Trophoblast cell (in vitro differentiated cells and primary cell): ENCODE results near the gene NOS1AP.

Source experiments
- DNase-seq, 2 donors: peaks; one replicate each; pipeline ENCODE4 v3.0.0-alpha.2; 2016
- H2AFZ ChIP-seq: 2 replicates; pipeline ENCODE4 v1.6.1; 2013; ENCODE audit warnings: low read length, moderate library complexity, mild to moderate bottlenecking; ENCODE audit not compliant: insufficient read depth, poor library complexity
- H2AK5ac ChIP-seq: 2 replicates; pipeline ENCODE4 v1.6.1; 2013; ENCODE audit warnings: mild to moderate bottlenecking, low read length
- H2BK120ac ChIP-seq: 2 replicates; pipeline ENCODE4 v1.6.1; 2013; ENCODE audit warnings: low read length, mild to moderate bottlenecking, moderate library complexity; ENCODE audit not compliant: insufficient read depth, poor library complexity
- H2BK12ac ChIP-seq: 2 replicates; pipeline ENCODE4 v1.6.1; 2013; ENCODE audit warnings: mild to moderate bottlenecking, low read length, moderate library complexity
- H2BK5ac ChIP-seq: 2 replicates; pipeline ENCODE4 v1.6.1; 2013; ENCODE audit warnings: low read length, low read depth, moderate library complexity, mild to moderate bottlenecking; ENCODE audit not compliant: poor library complexity
- H3K14ac ChIP-seq: 2 replicates; pipeline ENCODE4 v1.6.1; 2013; ENCODE audit warnings: mild to moderate bottlenecking, low read length
- H3K18ac ChIP-seq: 2 replicates; pipeline ENCODE4 v1.6.1; 2013; ENCODE audit warnings: mild to moderate bottlenecking, low read length
- H3K23ac ChIP-seq: 2 replicates; pipeline ENCODE4 v1.6.1; 2013; ENCODE audit warnings: low read length
- H3K27ac ChIP-seq: 2 replicates; pipeline ENCODE4 v1.5.1; 2013; ENCODE audit warnings: low read depth, mild to moderate bottlenecking, inconsistent platforms, low read length, moderate library complexity
- H3K27me3 ChIP-seq: 2 replicates; pipeline ENCODE4 v1.6.1; 2013; ENCODE audit warnings: inconsistent platforms, mild to moderate bottlenecking, low read length, moderate library complexity; ENCODE audit not compliant: insufficient read depth
- H3K36me3 ChIP-seq, 2 experiments: 1 replicate in 1 of 2; 2 replicates in 1 of 2; pipeline ENCODE4 v1.6.1; 2013; ENCODE audit warnings: low read length in 2 of 2, mild to moderate bottlenecking in 2 of 2, moderate library complexity in 1 of 2; ENCODE audit not compliant: insufficient read depth in 2 of 2, control insufficient read depth in 1 of 2
- H3K4ac ChIP-seq: 2 replicates; pipeline ENCODE4 v1.6.1; 2013; ENCODE audit warnings: low read depth, mild to moderate bottlenecking, low read length, moderate library complexity
- H3K4me1 ChIP-seq, 2 experiments: 1 replicate in 1 of 2; 2 replicates in 1 of 2; pipeline ENCODE4 v1.6.1; 2013; ENCODE audit warnings: low read length in 2 of 2, mild to moderate bottlenecking in 2 of 2, moderate library complexity in 1 of 2; ENCODE audit not compliant: insufficient read depth in 2 of 2, control insufficient read depth in 1 of 2
- H3K4me2 ChIP-seq: 2 replicates; pipeline ENCODE4 v1.6.1; 2013; ENCODE audit warnings: inconsistent platforms, mild to moderate bottlenecking, low read length, moderate library complexity
- H3K4me3 ChIP-seq: 2 replicates; pipeline ENCODE4 v1.5.1; 2013; ENCODE audit warnings: mild to moderate bottlenecking, low read depth, low read length, inconsistent platforms
- H3K79me1 ChIP-seq: one replicate; pipeline ENCODE4 v1.6.1; 2013; ENCODE audit warnings: low read length
- H3K79me2 ChIP-seq: 2 replicates; pipeline ENCODE4 v1.6.1; 2013; ENCODE audit warnings: low read length, mild to moderate bottlenecking; ENCODE audit not compliant: control insufficient read depth, insufficient read depth, poor library complexity
- H3K9ac ChIP-seq: 2 replicates; pipeline ENCODE4 v1.6.1; 2013; ENCODE audit warnings: mild to moderate bottlenecking, low read length
- H3K9me3 ChIP-seq: 2 replicates; pipeline ENCODE4 v1.6.1; 2013; ENCODE audit warnings: low read depth, mild to moderate bottlenecking, control low read depth, inconsistent platforms, low read length; ENCODE audit not compliant: insufficient read depth
- H4K12ac ChIP-seq: 2 replicates; pipeline ENCODE4 v1.6.1; 2013; ENCODE audit warnings: low read depth, mild to moderate bottlenecking, low read length, moderate library complexity
- H4K8ac ChIP-seq: 2 replicates; pipeline ENCODE4 v1.6.1; 2013; ENCODE audit warnings: low read depth, mild to moderate bottlenecking, low read length, moderate library complexity
- H4K91ac ChIP-seq: one replicate; pipeline ENCODE4 v1.6.1; 2013; ENCODE audit warnings: low read depth, mild to moderate bottlenecking, low read length, moderate library complexity
- WGBS: extraction: QIAGEN DNeasy Blood & Tissue Kit; methylation state at CpG from one replicate; pipeline ENCODE4 v1.1.7; 2013; ENCODE audit warnings: missing lambda C conversion rate; ENCODE audit not compliant: insufficient read length, insufficient coverage; ENCODE audit errors: extremely low coverage; 5-methylcytosine and 5-hydroxymethylcytosine counted together

NOS1AP gene

DNA sequence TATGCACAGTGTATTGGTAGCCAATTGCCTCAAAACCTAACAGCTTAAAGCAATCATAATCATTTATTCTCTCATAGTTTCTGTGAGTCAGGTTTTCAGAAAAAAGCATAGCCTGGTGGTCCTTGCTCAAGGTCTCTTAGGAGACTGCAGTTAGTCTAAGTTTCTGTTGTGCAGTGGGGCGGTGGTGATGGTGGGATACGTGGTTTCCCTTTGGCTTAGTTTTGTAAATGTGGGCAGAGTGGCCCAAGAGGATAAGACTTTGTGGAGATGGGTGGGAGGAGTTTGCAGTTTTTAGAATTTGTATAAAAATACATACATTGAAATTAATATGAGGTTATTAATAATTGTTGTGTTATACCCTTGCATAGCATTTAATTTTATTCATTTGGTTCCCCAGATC is 68.6 kb downstream of the NOS1AP start:
- no peak overlapping the region for H4K8ac ChIP-seq
- no peak overlapping the region for H3K18ac ChIP-seq
- H3K4me3 ChIP-seq, result no peak overlapping the region
- DNase-seq, result no peak
- H3K23ac ChIP-seq, result no peak overlapping the region
- no peaks in the 10 kb centered on the region for H3K27me3 ChIP-seq
- H3K14ac ChIP-seq, result no peak overlapping the region
- H3K79me2 ChIP-seq, result no peaks in the 10 kb centered on the region
- H3K4ac ChIP-seq, result no peak overlapping the region
- peaks cover 11 to 20% of the 10 kb centered on the region in 2 experiments for H3K4me1 ChIP-seq
- no peak overlapping the region for H2BK120ac ChIP-seq
- H3K4me2 ChIP-seq, result no peak overlapping the region
- H2AFZ ChIP-seq, result no peak overlapping the region
- H2AK5ac ChIP-seq, result no peak overlapping the region
- H4K12ac ChIP-seq, result no peak overlapping the region
- WGBS, result no CpG with 5 or more reads among the region's 2 CpGs
- no peak overlapping the region for H2BK5ac ChIP-seq
- H3K9ac ChIP-seq, result no peak overlapping the region
- no peaks in the 10 kb centered on the region for H3K36me3 ChIP-seq
- no peak overlapping the region for H2BK12ac ChIP-seq
- no peaks in the 10 kb centered on the region for H3K9me3 ChIP-seq
- peaks cover 6% of the 10 kb centered on the region for H3K79me1 ChIP-seq
- H4K91ac ChIP-seq, result no peak overlapping the region
- H3K27ac ChIP-seq, result no peak overlapping the region

- Histone ChIP-seq H2BK5ac (no peak overlapping the region), H4K12ac (no peak overlapping the region), H3K79me2 (no peaks in the 10 kb centered on the region), H2BK120ac (no peak overlapping the region), H4K8ac (no peak overlapping the region), H2AFZ (no peak overlapping the region), H3K9ac (no peak overlapping the region), H3K18ac (no peak overlapping the region), H2AK5ac (no peak overlapping the region), H3K27ac (no peak overlapping the region), H3K36me3 (no peaks in the 10 kb centered on the region), H3K4me1 (peaks cover 11 to 20% of the 10 kb centered on the region in 2 experiments), H3K4me3 (no peak overlapping the region), H4K91ac (peak overlapping the region; percentile 13), H3K4me2 (no peak overlapping the region), H3K27me3 (no peaks in the 10 kb centered on the region), H3K23ac (no peak overlapping the region), H3K14ac (peak overlapping the region; percentile 4), H3K4ac (no peak overlapping the region), H3K79me1 (peaks cover 6% of the 10 kb centered on the region), H2BK12ac (peak overlapping the region; percentile 64), H3K9me3 (no peaks in the 10 kb centered on the region)
- no peak for DNase-seq
- no CpG with 5 or more reads among the region's 4 CpGs for WGBS
Observed at GRCh38 chr1:162138599-162139181, 69.2 kb downstream of the NOS1AP start.

DNA sequence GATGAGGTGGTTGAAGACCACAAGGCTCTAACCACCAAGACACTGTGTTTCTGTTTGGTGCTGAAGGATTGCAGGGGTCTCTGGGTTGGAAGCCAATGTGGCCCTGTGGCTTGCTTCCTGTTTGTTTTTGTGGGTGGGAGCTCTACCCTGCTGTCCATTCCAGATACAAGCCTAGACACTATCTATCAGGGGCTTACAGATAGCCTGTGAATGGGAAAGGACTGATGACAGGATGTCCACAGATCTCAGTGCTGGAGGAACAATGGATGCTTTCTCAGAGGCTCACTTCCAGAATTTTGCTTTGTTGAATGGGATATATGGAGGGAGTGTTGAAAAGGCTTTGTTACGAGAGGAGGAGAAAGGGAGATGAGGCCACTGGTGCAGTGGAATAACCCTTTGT is 69.7 kb downstream of the NOS1AP start:
- H3K23ac ChIP-seq, result no peak overlapping the region
- no CpG with 5 or more reads among the region's 1 CpG for WGBS
- H4K12ac ChIP-seq, result no peak overlapping the region

DNA sequence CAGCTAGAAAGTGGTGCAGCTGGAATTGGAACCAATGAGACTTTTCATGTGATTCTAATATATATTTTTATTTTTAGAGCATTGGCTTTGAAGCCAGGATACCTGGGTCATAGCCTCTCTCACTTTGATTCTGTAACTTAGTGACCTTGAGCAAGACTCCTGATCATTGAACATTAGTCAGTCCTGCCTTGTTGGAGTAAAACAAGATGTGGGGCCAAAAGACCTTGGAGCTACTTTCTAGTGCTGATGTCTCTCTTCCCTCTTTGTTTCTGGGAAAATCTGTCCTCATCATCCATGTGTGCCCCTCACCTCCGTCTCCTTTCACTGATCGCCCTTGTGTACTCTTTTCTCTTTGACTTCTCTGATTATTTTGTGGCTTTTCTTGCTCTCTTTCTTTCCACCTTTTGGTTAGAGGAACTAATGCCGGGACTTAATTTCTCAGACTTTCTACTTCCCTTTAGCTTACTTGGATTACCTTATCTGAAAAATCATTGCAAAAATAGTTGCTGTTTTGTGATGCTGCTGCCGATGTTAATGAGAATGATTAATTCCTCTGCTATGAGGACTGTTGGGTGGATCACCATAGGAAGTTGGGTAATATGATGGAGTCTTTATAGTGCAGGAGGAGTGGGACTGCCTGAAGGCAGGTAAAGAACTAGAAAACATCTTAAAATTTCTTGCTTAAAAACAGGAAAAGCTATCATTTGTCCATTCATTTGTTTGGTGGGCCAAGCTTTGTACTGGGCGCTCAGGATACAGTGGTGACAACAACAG is 72.0 kb downstream of the NOS1AP start:
- H3K9me3 ChIP-seq, result no peaks in the 10 kb centered on the region
- no peak overlapping the region for H3K4me3 ChIP-seq
- H3K27me3 ChIP-seq, result no peaks in the 10 kb centered on the region
- no peak overlapping the region for H3K27ac ChIP-seq
- no peaks in the 10 kb centered on the region for H3K36me3 ChIP-seq
- H4K91ac ChIP-seq, result no peak overlapping the region
- H3K9ac ChIP-seq, result no peak overlapping the region
- H3K4me2 ChIP-seq, result no peak overlapping the region
- H3K18ac ChIP-seq, result no peak overlapping the region
- H3K23ac ChIP-seq, result no peak overlapping the region
- peaks cover 14 to 30% of the 10 kb centered on the region in 2 experiments for H3K4me1 ChIP-seq
- no peak overlapping the region for H4K8ac ChIP-seq
- H3K79me1 ChIP-seq, result peaks cover 8% of the 10 kb centered on the region
- H2BK120ac ChIP-seq, result no peak overlapping the region
- H2AK5ac ChIP-seq, result no peak overlapping the region
- H3K14ac ChIP-seq, result no peak overlapping the region
- no peak overlapping the region for H2AFZ ChIP-seq
- no CpG with 5 or more reads among the region's 5 CpGs for WGBS
- H2BK12ac ChIP-seq, result no peak overlapping the region
- H4K12ac ChIP-seq, result no peak overlapping the region
- no peak overlapping the region for H2BK5ac ChIP-seq
- H3K4ac ChIP-seq, result no peak overlapping the region
- DNase-seq, result peak; percentile 19 to 78
- no peaks in the 10 kb centered on the region for H3K79me2 ChIP-seq

More for the DNA sequence above, 69.7 kb downstream of the NOS1AP start:
- Histone ChIP-seq H2BK12ac (no peak overlapping the region), H2AFZ (no peak overlapping the region), H4K8ac (no peak overlapping the region), H3K4me1 (peaks cover 11 to 20% of the 10 kb centered on the region in 2 experiments), H3K27ac (no peak overlapping the region), H4K91ac (no peak overlapping the region), H3K9ac (no peak overlapping the region), H3K4me2 (no peak overlapping the region), H3K79me1 (peaks cover 6% of the 10 kb centered on the region), H3K18ac (no peak overlapping the region), H3K4me3 (no peak overlapping the region), H2BK5ac (no peak overlapping the region), H3K79me2 (no peaks in the 10 kb centered on the region), H3K4ac (no peak overlapping the region), H3K27me3 (no peaks in the 10 kb centered on the region), H3K9me3 (no peaks in the 10 kb centered on the region), H3K14ac (no peak overlapping the region), H3K36me3 (no peaks in the 10 kb centered on the region), H2BK120ac (no peak overlapping the region), H2AK5ac (no peak overlapping the region)
- no peak for DNase-seq
